ENCODE data around the gene CENPC. TPM values are rescaled to one million over a fixed set of nuclear protein-coding genes. Genes with fewer than 3 reads are reported as not detected.
A peak's percentile ranks its signal among the peaks of the same experiment; 100 is the strongest.
"Not testable (repeated sequence)": the region's sequence is repeated elsewhere in the genome, so short reads cannot be mapped to it uniquely, and the experiment has no call there.

Gene CENPC
- total RNA-seq, 2 experiments from 2014 or later, result 23.5 to 24.3 TPM

GRCh38 chr4:67533112-67533511 lies 12.2 kb downstream of the CENPC start:
- no peak overlapping the region for H3K4me3 Mint-ChIP-seq
- peaks cover 7% of the 10 kb centered on the region for H3K9me3 Mint-ChIP-seq
- H3K27me3 Mint-ChIP-seq, result no peaks in the 10 kb centered on the region
- H3K36me3 Mint-ChIP-seq, result peaks cover 61% of the 10 kb centered on the region
- no peak overlapping the region for H3K27ac Mint-ChIP-seq
- no peak for DNase-seq
- peaks cover 20% of the 10 kb centered on the region for H3K4me1 Mint-ChIP-seq

GRCh38 chr4:67532397-67532796 lies 12.9 kb downstream of the CENPC start:
- peaks cover 23% of the 10 kb centered on the region for H3K4me1 Mint-ChIP-seq
- not testable (repeated sequence) for H3K27me3 Mint-ChIP-seq, H3K4me3 Mint-ChIP-seq, DNase-seq, H3K9me3 Mint-ChIP-seq, H3K27ac Mint-ChIP-seq
- H3K36me3 Mint-ChIP-seq, result peaks cover 59% of the 10 kb centered on the region

DNA sequence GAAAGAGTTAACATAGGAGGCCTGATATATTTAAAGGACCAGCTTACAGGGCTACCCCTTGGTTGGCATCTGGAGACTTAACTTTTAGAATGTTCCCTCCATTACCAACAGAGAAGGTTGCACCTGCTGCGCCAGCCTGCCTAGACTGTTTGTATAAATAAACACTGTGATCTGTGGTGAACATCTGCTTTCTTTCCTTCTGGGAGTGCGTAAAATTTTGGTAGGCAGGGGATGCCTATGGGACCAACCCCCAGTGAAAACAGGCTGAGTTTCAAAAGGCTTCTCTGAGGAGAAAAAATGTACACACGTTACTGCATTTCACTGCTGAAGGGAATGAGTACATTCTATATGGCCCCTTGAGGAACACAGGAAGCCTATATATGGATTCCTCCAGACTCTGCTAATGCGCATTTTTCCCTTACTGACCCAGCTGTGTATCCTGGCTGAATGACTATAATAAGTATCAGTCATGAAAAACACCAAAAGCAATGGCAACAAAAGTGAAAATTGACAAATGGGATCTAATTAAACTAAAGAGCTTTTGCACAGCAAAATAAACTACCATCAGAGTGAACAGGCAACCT lies 13.8 kb downstream of the CENPC start:
- no peak for DNase-seq
- no peak overlapping the region for H3K27ac Mint-ChIP-seq
- H3K27me3 Mint-ChIP-seq, result no peaks in the 10 kb centered on the region
- peaks cover 64% of the 10 kb centered on the region for H3K36me3 Mint-ChIP-seq
- peaks cover 30% of the 10 kb centered on the region for H3K4me1 Mint-ChIP-seq
- peaks cover 9% of the 10 kb centered on the region for H3K9me3 Mint-ChIP-seq
- no peak overlapping the region for H3K4me3 Mint-ChIP-seq

DNA sequence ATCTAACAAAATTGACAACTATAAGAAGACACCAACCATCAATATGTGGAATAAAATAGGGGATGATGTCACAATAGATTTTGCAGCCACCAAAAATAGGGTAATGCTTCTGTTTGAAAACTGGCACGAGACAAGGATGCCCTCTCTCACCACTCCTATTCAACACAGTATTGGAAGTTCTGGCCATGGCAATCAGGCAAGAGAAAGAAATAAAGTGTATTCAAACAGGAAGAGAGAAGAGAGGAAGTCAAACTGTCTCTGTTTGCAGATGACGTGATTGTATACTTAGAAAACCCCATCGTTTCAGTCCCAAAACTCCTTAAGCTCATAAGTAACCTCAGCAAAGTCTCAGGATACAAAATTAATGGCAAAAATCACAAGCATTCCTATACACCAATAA lies 21.2 kb downstream of the CENPC start:
- not testable (repeated sequence) for DNase-seq, H3K4me3 Mint-ChIP-seq, H3K27me3 Mint-ChIP-seq
- Mint-ChIP-seq H3K36me3 (peaks cover 62% of the 10 kb centered on the region), H3K4me1 (peaks cover 66% of the 10 kb centered on the region), H3K27ac (peak overlapping the region; percentile 46), H3K9me3 (peaks cover 12% of the 10 kb centered on the region)

GRCh38 chr4:67522851-67523671 lies 22.2 kb downstream of the CENPC start:
- peaks cover 54% of the 10 kb centered on the region for H3K36me3 Mint-ChIP-seq
- no peak for DNase-seq
- peaks cover 61% of the 10 kb centered on the region for H3K4me1 Mint-ChIP-seq
- H3K9me3 Mint-ChIP-seq, result peaks cover 12% of the 10 kb centered on the region
- H3K27me3 Mint-ChIP-seq, result no peaks in the 10 kb centered on the region
- no peak overlapping the region for H3K4me3 Mint-ChIP-seq
- H3K27ac Mint-ChIP-seq, result peak overlapping the region; percentile 84

- Mint-ChIP-seq H3K9me3 (peaks cover 12% of the 10 kb centered on the region), H3K27ac (peak overlapping the region; percentile 9), H3K36me3 (peaks cover 54% of the 10 kb centered on the region), H3K4me1 (peaks cover 57% of the 10 kb centered on the region), H3K4me3 (no peak overlapping the region), H3K27me3 (no peaks in the 10 kb centered on the region)
- no peak for DNase-seq
These were observed 23.1 kb downstream of the CENPC start for GRCh38 chr4:67522230-67522629.

DNA sequence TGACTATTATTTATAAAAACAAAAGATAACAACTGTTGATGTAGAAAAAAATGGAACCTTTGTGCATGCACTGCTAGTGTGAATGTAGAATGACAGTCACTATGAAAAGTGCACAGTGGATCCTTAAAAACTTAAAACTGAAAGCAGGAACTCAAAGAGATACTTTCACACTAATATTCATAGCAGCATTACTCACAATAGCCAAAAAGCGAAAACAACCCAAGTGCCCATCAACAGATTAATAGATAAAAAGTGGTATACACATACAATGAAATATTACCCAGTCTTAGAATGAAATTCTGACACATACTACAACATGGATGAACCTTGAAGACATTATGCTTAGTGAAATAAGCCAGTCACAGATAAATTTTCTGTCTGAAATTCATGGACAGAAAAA lies 23.8 kb downstream of the CENPC start:
- no peak for DNase-seq
- Mint-ChIP-seq H3K4me3 (no peak overlapping the region), H3K9me3 (peaks cover 10% of the 10 kb centered on the region), H3K27ac (peak overlapping the region; percentile 42), H3K27me3 (no peaks in the 10 kb centered on the region), H3K4me1 (peaks cover 50% of the 10 kb centered on the region), H3K36me3 (peaks cover 47% of the 10 kb centered on the region)

DNA sequence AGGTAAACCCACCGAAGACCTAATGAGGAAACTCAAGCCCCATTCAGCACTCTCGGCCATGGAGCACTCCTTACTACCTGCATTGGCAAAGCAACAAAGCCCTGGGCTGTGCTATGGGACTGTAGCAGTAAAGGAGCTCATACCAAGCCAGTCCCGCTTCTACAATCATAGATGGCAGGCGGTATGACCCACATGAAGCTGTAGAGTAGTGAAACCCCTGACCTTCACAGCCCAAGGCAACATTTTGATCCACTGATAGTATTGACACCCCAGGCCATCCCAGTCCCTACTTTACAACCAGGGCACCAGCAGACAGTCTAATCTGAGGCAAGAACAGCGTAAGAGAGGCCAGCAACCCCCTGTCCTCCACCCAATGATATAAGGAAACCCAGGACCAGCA lies 25.2 kb downstream of the CENPC start:
- Mint-ChIP-seq H3K36me3 (peaks cover 36% of the 10 kb centered on the region), H3K9me3 (peaks cover 6% of the 10 kb centered on the region), H3K4me3 (no peak overlapping the region), H3K27ac (peak overlapping the region; percentile 15), H3K27me3 (no peaks in the 10 kb centered on the region), H3K4me1 (peaks cover 41% of the 10 kb centered on the region)
- no peak for DNase-seq

DNA sequence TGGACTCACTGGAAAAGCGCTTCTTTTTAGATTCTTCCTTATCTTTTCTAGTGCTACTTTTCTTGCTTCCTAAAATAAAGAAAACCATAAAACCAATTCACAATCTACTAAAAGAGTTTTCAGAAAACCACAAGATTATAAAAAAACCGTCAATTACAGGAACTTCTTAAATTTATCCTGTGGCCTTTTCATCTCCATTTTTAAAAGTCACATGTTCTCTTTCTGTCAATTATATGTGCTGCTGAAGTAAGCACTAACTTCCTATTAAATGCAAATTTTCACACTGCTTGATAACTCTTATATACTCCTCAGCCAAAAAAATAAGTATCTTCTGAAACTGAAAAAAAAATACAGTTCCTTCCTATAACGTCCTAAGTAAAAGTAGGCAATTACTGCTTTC lies 32.8 kb downstream of the CENPC start:
- Mint-ChIP-seq H3K27ac (no peak overlapping the region), H3K4me1 (peaks cover 14% of the 10 kb centered on the region)

GRCh38 chr4:67500373-67500772 lies 44.9 kb downstream of the CENPC start:
- DNase-seq, result no peak
- Mint-ChIP-seq H3K4me1 (peaks cover 8% of the 10 kb centered on the region), H3K27me3 (no peaks in the 10 kb centered on the region), H3K9me3 (no peaks in the 10 kb centered on the region), H3K27ac (no peak overlapping the region), H3K4me3 (no peak overlapping the region), H3K36me3 (peaks cover 40% of the 10 kb centered on the region)

More for the DNA sequence above, 32.8 kb downstream of the CENPC start:
- Mint-ChIP-seq H3K27me3 (no peaks in the 10 kb centered on the region), H3K36me3 (peaks cover 33% of the 10 kb centered on the region), H3K4me3 (no peak overlapping the region), H3K9me3 (no peaks in the 10 kb centered on the region)
- no peak for DNase-seq

DNA sequence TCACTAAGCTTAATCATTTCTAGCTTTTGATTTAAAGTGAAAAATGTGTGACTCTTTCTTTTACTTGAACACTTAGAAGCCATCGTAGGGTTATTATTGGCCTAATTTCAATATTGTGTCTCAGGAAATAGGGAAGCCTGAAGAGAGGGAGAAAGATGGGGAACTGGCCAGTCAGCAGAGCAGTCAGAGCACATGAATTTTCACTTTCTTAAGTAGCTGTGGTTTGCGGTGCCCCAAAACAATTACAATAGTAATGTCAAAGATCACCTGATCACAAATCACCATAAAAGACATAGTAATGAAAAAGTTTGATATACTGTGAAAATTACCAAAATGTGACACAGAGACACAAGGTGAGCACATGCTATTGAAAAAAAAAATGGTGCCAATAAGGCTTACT lies 45.5 kb downstream of the CENPC start:
- H3K4me3 Mint-ChIP-seq, result no peak overlapping the region
- no peak for DNase-seq
- H3K27me3 Mint-ChIP-seq, result no peaks in the 10 kb centered on the region
- no peak overlapping the region for H3K27ac Mint-ChIP-seq
- H3K4me1 Mint-ChIP-seq, result peaks cover 8% of the 10 kb centered on the region
- H3K36me3 Mint-ChIP-seq, result peaks cover 40% of the 10 kb centered on the region
- no peaks in the 10 kb centered on the region for H3K9me3 Mint-ChIP-seq

DNA sequence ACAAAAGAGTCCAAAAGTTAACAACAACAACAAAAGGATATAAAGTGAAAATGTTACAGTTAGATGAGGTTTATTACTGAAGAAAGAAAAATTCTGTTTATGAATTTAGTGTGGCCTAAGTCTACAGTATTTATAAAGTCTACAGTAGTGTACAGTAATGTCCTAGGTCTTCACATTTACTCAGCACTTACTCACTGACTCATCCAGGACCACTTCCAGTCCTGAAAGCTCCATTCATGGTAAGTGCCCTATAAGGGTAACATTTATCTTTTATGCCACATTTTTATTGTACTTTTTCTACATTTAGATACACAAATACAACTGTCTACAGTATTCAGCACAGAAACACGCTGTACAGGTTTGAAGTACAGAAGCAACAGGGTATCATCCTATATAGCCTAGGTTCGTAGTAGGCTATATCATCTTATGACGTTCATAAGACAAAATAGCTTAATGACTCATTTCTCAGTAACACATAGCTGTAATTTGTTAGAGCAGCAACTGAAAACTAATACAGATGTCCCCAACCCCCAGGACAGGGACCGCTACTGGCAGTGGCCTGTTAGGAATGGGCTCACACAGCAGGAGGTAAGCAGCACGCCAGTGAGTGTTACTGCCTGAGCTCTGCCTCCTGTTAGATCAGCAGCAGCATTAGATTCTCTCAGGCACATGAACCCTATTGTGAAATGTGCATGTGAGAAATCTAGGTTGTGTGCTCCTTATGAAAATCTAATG lies 61.3 kb downstream of the CENPC start:
- H3K4me3 Mint-ChIP-seq, result no peak overlapping the region
- no peaks in the 10 kb centered on the region for H3K27me3 Mint-ChIP-seq
- H3K27ac Mint-ChIP-seq, result no peak overlapping the region
- H3K9me3 Mint-ChIP-seq, result peaks cover 17% of the 10 kb centered on the region
- H3K36me3 Mint-ChIP-seq, result peaks cover 65% of the 10 kb centered on the region
- no peak for DNase-seq
- peaks cover 9% of the 10 kb centered on the region for H3K4me1 Mint-ChIP-seq

DNA sequence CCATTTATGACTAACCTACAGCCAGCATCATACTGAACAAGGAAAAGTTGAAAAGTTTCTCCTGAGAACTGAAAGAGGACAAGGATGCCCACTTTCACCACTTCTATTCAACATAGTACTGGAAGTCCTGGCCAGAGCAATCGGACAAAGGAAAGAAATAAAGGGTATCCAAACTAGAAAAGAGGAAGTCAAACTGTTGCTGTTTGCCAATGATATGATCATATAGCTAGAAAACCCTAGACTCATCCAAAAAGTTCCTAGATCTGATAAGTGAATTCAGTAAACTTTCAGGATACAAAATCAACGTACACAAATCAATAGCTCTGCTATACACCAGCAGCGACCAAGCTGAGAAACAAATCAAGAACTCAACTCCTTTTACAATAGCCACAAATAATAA lies 64.5 kb downstream of the CENPC start:
- Mint-ChIP-seq H3K4me3 (no peak overlapping the region), H3K4me1 (peaks cover 7% of the 10 kb centered on the region), H3K27me3 (no peaks in the 10 kb centered on the region), H3K27ac (no peak overlapping the region), H3K9me3 (peaks cover 25% of the 10 kb centered on the region), H3K36me3 (peaks cover 88% of the 10 kb centered on the region)
- no peak for DNase-seq

- Mint-ChIP-seq H3K9me3 (peaks cover 15% of the 10 kb centered on the region), H3K4me3 (no peak overlapping the region), H3K27ac (no peak overlapping the region), H3K27me3 (no peaks in the 10 kb centered on the region), H3K36me3 (peaks cover 76% of the 10 kb centered on the region), H3K4me1 (no peaks in the 10 kb centered on the region)
- no peak for DNase-seq
These were observed 70.1 kb downstream of the CENPC start for GRCh38 chr4:67475155-67475554.

- no peak overlapping the region for H3K27ac Mint-ChIP-seq
- no peak overlapping the region for H3K4me3 Mint-ChIP-seq
- H3K36me3 Mint-ChIP-seq, result peaks cover 52% of the 10 kb centered on the region
- H3K4me1 Mint-ChIP-seq, result peaks cover 3% of the 10 kb centered on the region
- no peaks in the 10 kb centered on the region for H3K27me3 Mint-ChIP-seq
- H3K9me3 Mint-ChIP-seq, result no peaks in the 10 kb centered on the region
- DNase-seq, result no peak
These were observed 74.4 kb downstream of the CENPC start for GRCh38 chr4:67470871-67471270.
